Heart right ventricle (tissue), 16 donors: ENCODE measurements around the gene KAT6B. TPM values are rescaled to one million over a fixed set of nuclear protein-coding genes. Genes with fewer than 3 reads are reported as not detected.

Experiments used
- ATAC-seq, 8 donors: fragments of 200-7000 bp; cut with Tn5 transposase; one replicate each; pipeline ENCODE4 v1.9.1; 2020; ENCODE audit warnings: mild to moderate bottlenecking in 8 of 8, moderate library complexity in 8 of 8, moderate number of reproducible peaks in 1 of 8
- DNase-seq, 2 donors: peaks; one replicate each; pipeline ENCODE4 v3.0.0-alpha.2; 2020
- H3K27ac ChIP-seq, 10 donors: fragments of 200-600 bp; sonication (generic) in 2 of 10; one replicate each; pipeline versions ENCODE4 v1.5.0 to v1.8.0; 2020 to 2022; ENCODE audit warnings: mild to moderate bottlenecking in 3 of 10
- H3K27me3 ChIP-seq, 7 donors: fragments of 200-600 bp; one replicate each; pipeline ENCODE4 v1.8.0; 2021 to 2022; ENCODE audit warnings: mild to moderate bottlenecking in 2 of 7
- H3K36me3 ChIP-seq, 9 donors: fragments of 200-600 bp; sonication (generic) in 1 of 9; one replicate each; pipeline versions ENCODE4 v1.5.0 to v1.8.0; 2020 to 2022; ENCODE audit warnings: mild to moderate bottlenecking in 2 of 9
- H3K4me1 ChIP-seq, 9 donors: fragments of 200-600 bp; sonication (generic) in 1 of 9; one replicate each; pipeline versions ENCODE4 v1.5.0 to v1.8.0; 2020 to 2022; ENCODE audit warnings: mild to moderate bottlenecking in 4 of 9
- H3K4me3 ChIP-seq, 10 donors: fragments of 200-600 bp; sonication (generic) in 2 of 10; one replicate each; pipeline versions ENCODE4 v1.5.0 to v1.8.0; 2020 to 2022; ENCODE audit warnings: mild to moderate bottlenecking in 7 of 10, moderate library complexity in 2 of 10
- H3K9me3 ChIP-seq, 11 donors: fragments of 200-600 bp in 10 of 11; sonication (generic) in 2 of 11; one replicate each; pipeline versions ENCODE4 v1.5.0 to v1.8.0; 2013 to 2022; ENCODE audit warnings: mild to moderate bottlenecking in 2 of 11, control low read depth in 1 of 11, moderate library complexity in 1 of 11
- WGBS, 2 donors: extraction: QIAGEN DNeasy Blood & Tissue Kit; methylation state at CpG; one replicate each; pipeline ENCODE4 v1.1.7; 2013; ENCODE audit warnings: inconsistent platforms in 1 of 2; 5-methylcytosine and 5-hydroxymethylcytosine counted together
- intact Hi-C, 10 donors: fragments of 100-400 bp; cut with DNase I; formaldehyde crosslinking; loops; one replicate each; pipeline versions ENCODE4 v1.11.1 to v1.14.2; 2022
- polyA plus RNA-seq, 2 donors: library from polyadenylated mRNA; stranded (reverse); fragments of 200-250 nt; gene quantifications; one replicate each; pipeline ENCODE4 v1.2.3, GENCODE V29; 2013
- total RNA-seq, 10 donors: library from RNA; stranded (reverse); fragmentation: NEBNext Ultra II Directional in 3 of 10; extraction: Animal tissue kit (Norgen Biotek cat#: 25700) in 3 of 10; gene quantifications; one replicate each; pipeline versions ENCODE4 v1.2.1 to v1.2.4, GENCODE V29; 2021 to 2023
- TF ChIP-seq, protein P1 (sequence below), 9 donors: fragments of 200-600 bp; sonication (generic) in 2 of 9; IDR thresholded peaks; one replicate each; pipeline versions ENCODE4 v1.5.0 to v1.8.0; 2021 to 2022; ENCODE audit warnings: antibody characterized with exemption in 9 of 9, mild to moderate bottlenecking in 5 of 9, moderate library complexity in 1 of 9
- donor health status: Arrhythmogenic right ventricular cardiomyopathy.
- donor health status: ischemic (EF 13 %, LVEDD 7.1; RV severe dilation, severe dysfunction).
- donor health status: healthy with polysubstance abuse.
- donor health status: DM: no; HTN: yes; CAD: no.
- donor health status: DM: no; HTN: no; CAD: no.
- donor health status: ischemic (EF 25% LVEDD 6.9; RV normal size, moderate dysfunction).
- donor health status: ischemic (EF 25% LVEDD 5.7; RV mildly dilated, moderate dysfunction).
- donor health status: healthy.
- donor health status: DM: yes; HTN: yes; CAD: no.
- donor health status: Ischemic cardiomyopathy.
- donor health status: ischemic (EF 35%, LVEDD 5.7; RV mildly dilated, moderate dysfunction).
- donor health status: nonischemic (EF 11% LVEDD 7.7; RV severe dilation, severe dysfunction).
- donor health status: DM: yes; HTN: yes; CAD: no.
- donor health status: PGD.
- donor health status: ischemic (EF 29% LVEDD 5.4; RV normal size, mild dysfunction).
- donor health status: nonischemic (EF 23%, LVEDD 6.1; RV moderate dilation, normal function).

The KAT6B gene
- total and polyA plus RNA-seq, 12 donors = 3.4 to 58.4 (median 46.5) TPM

DNA sequence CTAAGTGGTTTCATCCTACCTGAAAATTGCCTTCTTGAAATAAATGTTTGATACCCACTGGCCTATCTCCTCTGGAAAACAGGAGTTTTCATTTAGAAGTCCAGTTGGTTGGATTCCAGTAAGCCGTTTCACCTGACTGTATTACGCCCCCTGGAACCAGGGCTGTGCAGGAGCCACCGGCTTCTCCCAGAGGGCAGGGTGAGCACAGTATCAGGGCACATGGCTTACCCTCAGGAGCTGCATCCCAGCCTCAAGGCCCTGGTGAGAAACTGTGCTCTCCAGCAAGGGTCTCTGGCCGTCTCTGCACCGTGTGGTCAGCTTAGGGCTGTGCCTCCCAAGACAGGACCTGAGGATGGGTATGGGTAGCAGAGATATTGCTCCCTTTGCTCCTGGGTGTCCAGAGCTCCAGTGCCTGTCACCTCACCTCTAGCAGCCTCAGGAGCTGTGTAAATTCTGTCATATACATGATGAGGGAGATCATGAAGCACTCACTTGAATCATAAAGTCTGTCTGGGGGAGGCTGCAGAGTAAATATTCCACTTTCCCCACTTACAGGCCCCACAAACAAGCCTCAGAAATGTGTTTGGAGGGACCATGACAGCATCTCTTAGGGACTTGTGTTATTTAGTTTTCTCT, 175.4 kb downstream of the KAT6B start:
- Histone ChIP-seq H3K27ac (no peak overlapping the region), H3K9me3 (no peaks in the 10 kb centered on the region), H3K36me3 (peaks cover 0 to 80% (median 12%) of the 10 kb centered on the region in 9 donors), H3K27me3 (no peaks in the 10 kb centered on the region), H3K4me3 (no peak overlapping the region), H3K4me1 (no peaks in the 10 kb centered on the region)
- intact Hi-C loops = no loop called here
- TF ChIP-seq, protein P1, sequence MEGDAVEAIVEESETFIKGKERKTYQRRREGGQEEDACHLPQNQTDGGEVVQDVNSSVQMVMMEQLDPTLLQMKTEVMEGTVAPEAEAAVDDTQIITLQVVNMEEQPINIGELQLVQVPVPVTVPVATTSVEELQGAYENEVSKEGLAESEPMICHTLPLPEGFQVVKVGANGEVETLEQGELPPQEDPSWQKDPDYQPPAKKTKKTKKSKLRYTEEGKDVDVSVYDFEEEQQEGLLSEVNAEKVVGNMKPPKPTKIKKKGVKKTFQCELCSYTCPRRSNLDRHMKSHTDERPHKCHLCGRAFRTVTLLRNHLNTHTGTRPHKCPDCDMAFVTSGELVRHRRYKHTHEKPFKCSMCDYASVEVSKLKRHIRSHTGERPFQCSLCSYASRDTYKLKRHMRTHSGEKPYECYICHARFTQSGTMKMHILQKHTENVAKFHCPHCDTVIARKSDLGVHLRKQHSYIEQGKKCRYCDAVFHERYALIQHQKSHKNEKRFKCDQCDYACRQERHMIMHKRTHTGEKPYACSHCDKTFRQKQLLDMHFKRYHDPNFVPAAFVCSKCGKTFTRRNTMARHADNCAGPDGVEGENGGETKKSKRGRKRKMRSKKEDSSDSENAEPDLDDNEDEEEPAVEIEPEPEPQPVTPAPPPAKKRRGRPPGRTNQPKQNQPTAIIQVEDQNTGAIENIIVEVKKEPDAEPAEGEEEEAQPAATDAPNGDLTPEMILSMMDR (IDR thresholded peaks at IDR 0.05) = no peak
- 90% methylated on average over 5 of the region's 5 CpGs for WGBS, 2 donors
- no peak for ATAC-seq
- DNase-seq = no peak

DNA sequence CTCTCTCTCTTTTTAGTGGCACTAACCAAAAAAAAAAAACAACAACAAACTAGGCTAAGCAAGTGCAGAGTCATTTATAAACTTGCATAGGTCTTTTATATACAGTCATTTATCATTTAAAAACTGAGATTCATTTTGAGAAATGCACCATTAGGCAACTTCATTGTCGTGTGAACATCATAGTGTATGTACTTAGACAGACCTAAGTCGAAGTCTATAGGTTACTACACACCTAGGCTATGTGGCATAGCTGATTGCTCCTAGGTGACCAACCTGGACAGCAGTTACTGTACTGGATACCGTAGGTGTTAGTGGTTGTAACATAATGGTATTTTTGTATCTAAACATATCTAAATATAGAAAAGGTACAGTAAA, 175.9 kb downstream of the KAT6B start:
- ATAC-seq (no peak), DNase-seq (no peak)
- Histone ChIP-seq H3K36me3 (peaks cover 0 to 77% (median 7%) of the 10 kb centered on the region in 9 donors), H3K27ac (no peak overlapping the region), H3K9me3 (no peaks in the 10 kb centered on the region), H3K4me3 (no peak overlapping the region), H3K27me3 (no peaks in the 10 kb centered on the region), H3K4me1 (no peaks in the 10 kb centered on the region)
- TF ChIP-seq, protein P1 (IDR thresholded peaks at IDR 0.05) = no peak
- intact Hi-C loops = no loop called here
- 83 to 93% methylated on average over 3 of the region's 3 CpGs for WGBS, 2 donors

DNA sequence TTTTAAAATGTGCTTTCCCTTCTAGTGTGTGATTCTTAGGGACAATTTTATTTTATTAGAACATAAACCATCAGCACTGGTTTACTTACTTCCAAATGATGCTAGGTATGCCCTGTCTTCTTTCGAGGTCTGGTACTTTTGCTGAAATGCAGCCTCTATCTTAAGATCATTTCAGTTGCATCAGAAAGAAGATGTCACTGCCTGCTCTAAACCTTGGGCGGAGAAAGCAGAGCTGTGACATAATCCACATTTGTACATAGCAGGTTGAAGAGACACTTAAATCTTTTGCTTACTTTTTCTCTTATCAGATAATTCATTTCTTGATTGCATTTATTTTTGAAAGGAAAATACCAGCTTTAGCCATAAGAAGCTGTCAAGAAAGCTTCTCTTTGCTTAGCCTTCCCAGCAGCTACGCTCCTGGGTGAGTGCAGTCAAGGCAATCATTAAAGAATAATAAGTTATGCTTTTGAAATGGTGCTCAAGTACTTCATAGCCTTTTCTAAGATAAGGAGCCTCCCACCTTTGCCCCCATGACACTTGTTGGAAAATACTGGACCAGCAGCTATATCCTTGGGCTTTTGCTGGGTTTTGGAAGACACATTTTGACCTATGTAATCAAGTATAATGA, 176.7 kb downstream of the KAT6B start:
- Histone ChIP-seq H3K27ac (no peak overlapping the region), H3K4me1 (peaks cover 0 to 6% (median 0%) of the 10 kb centered on the region in 9 donors), H3K4me3 (no peak overlapping the region), H3K9me3 (no peaks in the 10 kb centered on the region), H3K27me3 (no peaks in the 10 kb centered on the region), H3K36me3 (peaks cover 0 to 76% (median 4%) of the 10 kb centered on the region in 9 donors)
- intact Hi-C loops = no loop called here
- TF ChIP-seq, protein P1 (IDR thresholded peaks at IDR 0.05) = no peak
- no peak for DNase-seq
- no peak for ATAC-seq
- WGBS, 2 donors = 95 to 98% methylated on average over 3 of the region's 3 CpGs

DNA sequence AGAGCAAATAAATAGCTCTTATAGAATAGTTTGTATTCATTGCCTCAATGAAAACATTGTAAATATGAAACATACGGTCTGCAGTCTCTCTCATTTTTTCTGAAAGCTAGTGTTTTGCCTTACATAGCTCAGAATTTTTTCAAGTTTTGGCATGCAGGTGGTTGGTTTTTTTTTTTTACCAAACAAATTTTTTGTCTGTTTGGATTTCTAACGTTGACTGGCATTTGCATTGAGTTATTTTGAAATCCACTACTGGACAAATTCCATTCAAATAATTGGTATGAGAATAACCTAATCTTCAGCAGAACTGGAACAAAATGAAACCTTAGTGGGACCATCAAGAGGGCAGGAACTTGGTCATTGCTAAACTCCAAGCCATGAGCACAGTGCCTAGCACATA, 177.5 kb downstream of the KAT6B start:
- Histone ChIP-seq H3K36me3 (peaks cover 0 to 78% (median 4%) of the 10 kb centered on the region in 9 donors), H3K27me3 (no peaks in the 10 kb centered on the region), H3K4me3 (no peak overlapping the region), H3K9me3 (no peaks in the 10 kb centered on the region), H3K4me1 (peaks cover 0 to 14% (median 0%) of the 10 kb centered on the region in 9 donors), H3K27ac (no peak overlapping the region)
- WGBS, 2 donors = 84 to 85% methylated on average over 2 of the region's 2 CpGs
- TF ChIP-seq, protein P1 (IDR thresholded peaks at IDR 0.05) = no peak
- DNase-seq (no peak), ATAC-seq (no peak)
- intact Hi-C loops = no loop called here
